ENCODE data around the gene FGF18.

DNA sequence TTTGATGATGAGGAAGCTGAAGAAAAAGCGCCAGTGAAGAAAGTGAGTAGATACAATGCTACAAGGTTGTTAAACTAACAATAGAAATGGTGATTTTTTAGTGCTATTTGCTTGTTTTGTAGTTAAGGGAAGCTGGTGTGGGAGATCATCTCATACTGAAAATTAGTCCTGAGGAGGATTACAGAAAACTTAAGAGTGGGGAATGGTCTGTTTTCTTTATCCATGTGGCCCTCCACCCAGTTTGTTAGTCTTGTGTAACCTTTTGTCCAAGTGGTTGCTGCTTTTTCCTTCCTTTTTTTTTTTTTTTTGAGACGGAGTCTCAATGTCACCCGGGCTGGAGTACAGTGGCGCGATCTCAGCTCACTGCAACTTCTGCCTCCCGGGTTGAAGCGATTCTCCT, 19.3 kb upstream of the FGF18 start:
- TF ChIP-seq, protein P1, sequence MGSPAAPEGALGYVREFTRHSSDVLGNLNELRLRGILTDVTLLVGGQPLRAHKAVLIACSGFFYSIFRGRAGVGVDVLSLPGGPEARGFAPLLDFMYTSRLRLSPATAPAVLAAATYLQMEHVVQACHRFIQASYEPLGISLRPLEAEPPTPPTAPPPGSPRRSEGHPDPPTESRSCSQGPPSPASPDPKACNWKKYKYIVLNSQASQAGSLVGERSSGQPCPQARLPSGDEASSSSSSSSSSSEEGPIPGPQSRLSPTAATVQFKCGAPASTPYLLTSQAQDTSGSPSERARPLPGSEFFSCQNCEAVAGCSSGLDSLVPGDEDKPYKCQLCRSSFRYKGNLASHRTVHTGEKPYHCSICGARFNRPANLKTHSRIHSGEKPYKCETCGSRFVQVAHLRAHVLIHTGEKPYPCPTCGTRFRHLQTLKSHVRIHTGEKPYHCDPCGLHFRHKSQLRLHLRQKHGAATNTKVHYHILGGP (tag by site-specific recombination; IDR thresholded peaks at IDR 0.05), result no peak
- TF ChIP-seq, protein P2, sequence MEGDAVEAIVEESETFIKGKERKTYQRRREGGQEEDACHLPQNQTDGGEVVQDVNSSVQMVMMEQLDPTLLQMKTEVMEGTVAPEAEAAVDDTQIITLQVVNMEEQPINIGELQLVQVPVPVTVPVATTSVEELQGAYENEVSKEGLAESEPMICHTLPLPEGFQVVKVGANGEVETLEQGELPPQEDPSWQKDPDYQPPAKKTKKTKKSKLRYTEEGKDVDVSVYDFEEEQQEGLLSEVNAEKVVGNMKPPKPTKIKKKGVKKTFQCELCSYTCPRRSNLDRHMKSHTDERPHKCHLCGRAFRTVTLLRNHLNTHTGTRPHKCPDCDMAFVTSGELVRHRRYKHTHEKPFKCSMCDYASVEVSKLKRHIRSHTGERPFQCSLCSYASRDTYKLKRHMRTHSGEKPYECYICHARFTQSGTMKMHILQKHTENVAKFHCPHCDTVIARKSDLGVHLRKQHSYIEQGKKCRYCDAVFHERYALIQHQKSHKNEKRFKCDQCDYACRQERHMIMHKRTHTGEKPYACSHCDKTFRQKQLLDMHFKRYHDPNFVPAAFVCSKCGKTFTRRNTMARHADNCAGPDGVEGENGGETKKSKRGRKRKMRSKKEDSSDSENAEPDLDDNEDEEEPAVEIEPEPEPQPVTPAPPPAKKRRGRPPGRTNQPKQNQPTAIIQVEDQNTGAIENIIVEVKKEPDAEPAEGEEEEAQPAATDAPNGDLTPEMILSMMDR (tag by site-specific recombination; IDR thresholded peaks at IDR 0.05), result no peak
- TF ChIP-seq, protein P3, sequence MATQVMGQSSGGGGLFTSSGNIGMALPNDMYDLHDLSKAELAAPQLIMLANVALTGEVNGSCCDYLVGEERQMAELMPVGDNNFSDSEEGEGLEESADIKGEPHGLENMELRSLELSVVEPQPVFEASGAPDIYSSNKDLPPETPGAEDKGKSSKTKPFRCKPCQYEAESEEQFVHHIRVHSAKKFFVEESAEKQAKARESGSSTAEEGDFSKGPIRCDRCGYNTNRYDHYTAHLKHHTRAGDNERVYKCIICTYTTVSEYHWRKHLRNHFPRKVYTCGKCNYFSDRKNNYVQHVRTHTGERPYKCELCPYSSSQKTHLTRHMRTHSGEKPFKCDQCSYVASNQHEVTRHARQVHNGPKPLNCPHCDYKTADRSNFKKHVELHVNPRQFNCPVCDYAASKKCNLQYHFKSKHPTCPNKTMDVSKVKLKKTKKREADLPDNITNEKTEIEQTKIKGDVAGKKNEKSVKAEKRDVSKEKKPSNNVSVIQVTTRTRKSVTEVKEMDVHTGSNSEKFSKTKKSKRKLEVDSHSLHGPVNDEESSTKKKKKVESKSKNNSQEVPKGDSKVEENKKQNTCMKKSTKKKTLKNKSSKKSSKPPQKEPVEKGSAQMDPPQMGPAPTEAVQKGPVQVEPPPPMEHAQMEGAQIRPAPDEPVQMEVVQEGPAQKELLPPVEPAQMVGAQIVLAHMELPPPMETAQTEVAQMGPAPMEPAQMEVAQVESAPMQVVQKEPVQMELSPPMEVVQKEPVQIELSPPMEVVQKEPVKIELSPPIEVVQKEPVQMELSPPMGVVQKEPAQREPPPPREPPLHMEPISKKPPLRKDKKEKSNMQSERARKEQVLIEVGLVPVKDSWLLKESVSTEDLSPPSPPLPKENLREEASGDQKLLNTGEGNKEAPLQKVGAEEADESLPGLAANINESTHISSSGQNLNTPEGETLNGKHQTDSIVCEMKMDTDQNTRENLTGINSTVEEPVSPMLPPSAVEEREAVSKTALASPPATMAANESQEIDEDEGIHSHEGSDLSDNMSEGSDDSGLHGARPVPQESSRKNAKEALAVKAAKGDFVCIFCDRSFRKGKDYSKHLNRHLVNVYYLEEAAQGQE (tag by site-specific recombination; IDR thresholded peaks at IDR 0.05), result no peak
- TF ChIP-seq ZNF133 (tag by site-specific recombination; IDR thresholded peaks at IDR 0.05) (no peak), ZNF114 (tag by site-specific recombination; IDR thresholded peaks at IDR 0.05) (no peak), SP2 (tag by site-specific recombination; IDR thresholded peaks at IDR 0.05) (no peak), ZNF311 (tag by site-specific recombination; IDR thresholded peaks at IDR 0.05; ENCODE audit: borderline replicate concordance) (no peak)
